Measurements from ENCODE around the gene SUPT20HL2.
"Not testable (repeated sequence)": the region's sequence is repeated elsewhere in the genome, so short reads cannot be mapped to it uniquely, and the experiment has no call there.

Gene SUPT20HL2

GRCh38 chrX:24309580-24310374 lies 4.1 kb downstream of the SUPT20HL2 start:
- not testable (repeated sequence) for DNase-seq (ENCODE audit: low read depth, low spot score)

- DNase-seq (ENCODE audit: low read depth, low spot score): not testable (repeated sequence)
These were observed 5.1 kb downstream of the SUPT20HL2 start for GRCh38 chrX:24308803-24309202.

GRCh38 chrX:24306440-24306839 lies 7.4 kb downstream of the SUPT20HL2 start:
- no peak for DNase-seq (ENCODE audit: low read depth, low spot score)

- no peak for DNase-seq (ENCODE audit: low read depth, low spot score)
These were observed 8.0 kb downstream of the SUPT20HL2 start for GRCh38 chrX:24305905-24306304.

- no peak for DNase-seq (ENCODE audit: low read depth, low spot score)
These were observed 12.1 kb downstream of the SUPT20HL2 start for GRCh38 chrX:24301806-24302205.

- DNase-seq (ENCODE audit: low read depth, low spot score): no peak
These were observed 12.8 kb downstream of the SUPT20HL2 start for GRCh38 chrX:24301060-24301459.

GRCh38 chrX:24298191-24298590 lies 15.7 kb downstream of the SUPT20HL2 start:
- DNase-seq (ENCODE audit: low read depth, low spot score): no peak

GRCh38 chrX:24294619-24295018 lies 19.2 kb downstream of the SUPT20HL2 start:
- no peak for DNase-seq (ENCODE audit: low read depth, low spot score)

GRCh38 chrX:24293412-24293811 lies 20.5 kb downstream of the SUPT20HL2 start:
- DNase-seq (ENCODE audit: low read depth, low spot score): no peak

GRCh38 chrX:24292353-24292752 lies 21.5 kb downstream of the SUPT20HL2 start:
- no peak for DNase-seq (ENCODE audit: low read depth, low spot score)

GRCh38 chrX:24285082-24285481 lies 28.8 kb downstream of the SUPT20HL2 start:
- DNase-seq (ENCODE audit: low read depth, low spot score): no peak

- no peak for DNase-seq (ENCODE audit: low read depth, low spot score)
These were observed 30.6 kb downstream of the SUPT20HL2 start for GRCh38 chrX:24283127-24283794.

- no peak for DNase-seq (ENCODE audit: low read depth, low spot score)
These were observed 31.3 kb downstream of the SUPT20HL2 start for GRCh38 chrX:24282381-24283126.

- no peak for DNase-seq (ENCODE audit: low read depth, low spot score)
These were observed 36.5 kb downstream of the SUPT20HL2 start for GRCh38 chrX:24277405-24277804.

GRCh38 chrX:24276015-24276414 lies 37.9 kb downstream of the SUPT20HL2 start:
- DNase-seq (ENCODE audit: low read depth, low spot score): no peak

GRCh38 chrX:24271262-24271661 lies 42.6 kb downstream of the SUPT20HL2 start:
- DNase-seq (ENCODE audit: low read depth, low spot score): no peak

GRCh38 chrX:24268786-24269185 lies 45.1 kb downstream of the SUPT20HL2 start:
- DNase-seq (ENCODE audit: low read depth, low spot score): no peak

GRCh38 chrX:24266996-24267395 lies 46.9 kb downstream of the SUPT20HL2 start:
- no peak for DNase-seq (ENCODE audit: low read depth, low spot score)

GRCh38 chrX:24264383-24264782 lies 49.5 kb downstream of the SUPT20HL2 start:
- DNase-seq (ENCODE audit: low read depth, low spot score): no peak

GRCh38 chrX:24262309-24262708 lies 51.6 kb downstream of the SUPT20HL2 start:
- no peak for DNase-seq (ENCODE audit: low read depth, low spot score)
